GM18508 (cell line): ENCODE results near the gene XYLT2.

Experiments
- ATAC-seq: cut with Tn5 transposase; IDR thresholded peaks from one replicate; pipeline ENCODE4 v1.9.1; 2021; ENCODE audit warnings: moderate number of reproducible peaks; ENCODE audit not compliant: insufficient read depth, unreplicated experiment

Gene XYLT2

GRCh38 chr17:50361561-50362480, 15.9 kb downstream of the XYLT2 start:
- no peak for ATAC-seq

GRCh38 chr17:50362661-50363060, 16.7 kb downstream of the XYLT2 start:
- no peak for ATAC-seq

- no peak for ATAC-seq
Observed at GRCh38 chr17:50363217-50364060, 17.5 kb downstream of the XYLT2 start.

GRCh38 chr17:50364061-50364458, 18.1 kb downstream of the XYLT2 start:
- ATAC-seq: no peak

- no peak for ATAC-seq
Observed at GRCh38 chr17:50364715-50365114, 18.8 kb downstream of the XYLT2 start.

GRCh38 chr17:50365165-50365564, 19.2 kb downstream of the XYLT2 start:
- no peak for ATAC-seq

- ATAC-seq: no peak
Observed at GRCh38 chr17:50365649-50366393, 19.9 kb downstream of the XYLT2 start.

GRCh38 chr17:50367401-50367800, 21.5 kb downstream of the XYLT2 start:
- ATAC-seq: no peak

GRCh38 chr17:50370052-50370451, 24.1 kb downstream of the XYLT2 start:
- no peak for ATAC-seq

GRCh38 chr17:50371526-50371925, 25.6 kb downstream of the XYLT2 start:
- no peak for ATAC-seq

- no peak for ATAC-seq
Observed at GRCh38 chr17:50372222-50372757, 26.4 kb downstream of the XYLT2 start.

GRCh38 chr17:50372758-50373556, 27.0 kb downstream of the XYLT2 start, which contains the start of the genes EME1 and MRPL27:
Gene EME1 (plus strand): TSS chr17:50373229. CDS start chr17:50375209, 1,980 bp downstream.
Gene MRPL27 (minus strand): TSS chr17:50373184. CDS start chr17:50373170, 14 bp downstream.
- ATAC-seq: peak; percentile 63

GRCh38 chr17:50373705-50374104, 27.8 kb downstream of the XYLT2 start:
- no peak for ATAC-seq

GRCh38 chr17:50375858-50376538, 30.1 kb downstream of the XYLT2 start:
- ATAC-seq: no peak

- no peak for ATAC-seq
Observed at GRCh38 chr17:50379351-50380132, 33.6 kb downstream of the XYLT2 start.

GRCh38 chr17:50380369-50381259, 34.7 kb downstream of the XYLT2 start:
- ATAC-seq: no peak

- ATAC-seq: no peak
Observed at GRCh38 chr17:50381260-50381815, 35.4 kb downstream of the XYLT2 start.
